Measurements from ENCODE around the gene GPLD1.
"Not testable (repeated sequence)": the region's sequence is repeated elsewhere in the genome, so short reads cannot be mapped to it uniquely, and the experiment has no call there.

Gene GPLD1

DNA sequence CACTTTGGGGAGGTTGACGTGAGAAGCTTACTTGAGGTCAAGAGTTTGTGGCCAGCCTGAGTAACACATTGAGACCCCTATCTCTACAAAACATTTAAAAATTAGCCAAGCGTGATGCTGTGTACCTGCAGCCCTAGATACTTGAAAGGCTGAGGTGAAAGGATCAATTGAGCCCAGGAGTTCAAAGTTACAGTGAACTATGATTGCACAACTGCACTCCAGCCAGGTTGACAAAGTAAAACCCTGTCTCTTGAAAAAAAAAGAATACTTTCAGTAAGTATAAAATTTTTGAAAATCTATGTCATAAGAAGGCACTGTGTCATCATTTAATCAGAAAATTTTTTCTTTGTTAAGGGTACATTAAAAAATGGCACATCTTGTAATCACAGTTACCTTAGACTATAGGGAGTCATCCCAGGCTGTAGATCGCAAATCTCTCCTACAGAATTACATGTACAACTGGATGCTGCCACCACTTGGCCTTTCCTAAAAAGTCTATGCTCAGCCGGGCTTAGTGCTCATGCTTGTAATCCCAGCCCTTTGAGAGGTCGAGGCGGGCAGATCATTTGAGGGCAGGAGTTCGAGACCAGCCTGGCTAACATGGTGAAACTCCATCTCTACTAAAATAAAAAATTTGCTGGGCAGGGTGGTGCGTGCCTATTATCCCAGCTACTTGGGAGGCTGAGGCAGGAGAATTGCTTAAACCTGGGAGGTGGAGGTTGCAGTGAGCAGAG lies 103.7 kb downstream of the GPLD1 start:
- no peak for DNase-seq (ENCODE audit: low read depth in 1 of 2, low spot score in 1 of 2)

DNA sequence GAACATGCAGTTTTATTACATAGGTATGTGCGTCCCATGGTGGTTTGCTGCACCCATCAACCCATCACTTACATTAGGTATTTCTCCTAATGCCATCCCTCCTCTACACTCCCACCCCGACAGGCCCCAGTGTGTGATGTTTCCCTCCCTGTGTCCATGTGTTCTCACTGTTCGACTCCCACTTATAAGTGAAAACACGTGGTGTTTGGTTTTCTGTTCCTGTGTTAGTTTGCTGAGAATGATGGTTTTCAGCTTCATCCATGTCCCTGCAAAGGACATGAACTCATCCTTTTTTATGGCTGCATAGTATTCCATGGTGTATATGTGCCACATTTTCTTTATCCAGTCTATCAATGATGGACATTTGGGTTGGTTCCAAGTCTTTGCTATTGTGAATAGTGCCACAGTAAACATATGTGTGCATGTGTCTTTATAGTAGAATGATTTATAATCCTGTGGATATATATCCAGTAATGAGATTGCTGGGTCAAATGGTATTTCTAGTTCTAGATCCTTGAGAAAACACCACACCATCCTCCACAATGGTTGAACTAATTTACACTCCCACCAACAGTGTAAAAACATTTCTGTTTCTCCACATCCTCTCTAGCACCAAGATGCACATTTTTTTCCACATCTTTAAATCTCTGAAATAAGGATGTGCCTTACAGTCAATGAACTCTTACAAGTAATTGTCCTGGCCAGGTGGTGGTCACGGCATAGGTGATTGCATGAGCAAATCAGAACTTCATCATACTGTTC lies 104.8 kb downstream of the GPLD1 start:
- DNase-seq (ENCODE audit: low read depth in 1 of 2, low spot score in 1 of 2) = not testable (repeated sequence)

GRCh38 chr6:24382891-24383494 lies 106.4 kb downstream of the GPLD1 start:
- not testable (repeated sequence) for DNase-seq (ENCODE audit: low read depth in 1 of 2, low spot score in 1 of 2)

DNA sequence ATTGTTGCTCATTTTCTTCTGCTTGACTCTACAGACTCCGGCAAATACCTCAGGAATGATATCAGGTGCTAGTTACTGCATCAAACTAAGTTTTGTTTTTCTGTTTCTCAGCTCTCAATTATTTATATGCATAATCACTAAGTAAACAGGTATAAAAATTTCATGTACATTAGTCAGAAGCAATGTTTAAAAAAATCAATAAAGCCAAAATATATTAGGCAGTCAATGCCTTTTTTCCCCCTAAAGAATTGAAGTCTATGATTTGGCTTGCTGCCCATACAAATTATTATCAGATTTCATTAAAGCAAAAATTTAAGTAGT lies 107.2 kb downstream of the GPLD1 start:
- DNase-seq (ENCODE audit: low read depth in 1 of 2, low spot score in 1 of 2) = no peak

- DNase-seq (ENCODE audit: low read depth in 1 of 2, low spot score in 1 of 2) = no peak
These were observed 107.7 kb downstream of the GPLD1 start for GRCh38 chr6:24381476-24382219.

GRCh38 chr6:24378473-24379097 lies 110.8 kb downstream of the GPLD1 start:
- DNase-seq (ENCODE audit: low read depth in 1 of 2, low spot score in 1 of 2) = no peak
